B cell (primary cell): ENCODE data around the gene STK17A. TPM values are rescaled to one million over a fixed set of nuclear protein-coding genes. Genes with fewer than 3 reads are reported as not detected.

Experiments used
- ATAC-seq: fragments of 200-7000 bp; cut with Tn5 transposase; one replicate; pipeline ENCODE4 v1.10.0; 2021; ENCODE audit warnings: low read depth, mild to moderate bottlenecking, moderate number of reproducible peaks, moderate library complexity
- CTCF ChIA-PET: fragments of 350-600 bp; sonication (Branson Sonifier 250); formaldehyde crosslinking; loops from one replicate; lab custom pipeline; 2021; ENCODE audit warnings: antibody characterized with exemption, inconsistent platforms; lab: Charles Lee
- POLR2A ChIA-PET: fragments of 350-600 bp; sonication (Branson Sonifier 250); formaldehyde crosslinking; loops from one replicate; lab custom pipeline; 2021; ENCODE audit warnings: antibody characterized with exemption; lab: Charles Lee
- DNase-seq: peaks from one replicate; pipeline ENCODE4 v3.0.0; 2013
- H2AFZ ChIP-seq: 2 replicates; pipeline ENCODE4 v1.6.1; 2012; ENCODE audit warnings: mild to moderate bottlenecking, low read depth, low read length; ENCODE audit not compliant: insufficient read depth, poor library complexity, severe bottlenecking
- H3K27ac ChIP-seq, 2 donors: 1 replicate in 1 of 2; 2 replicates in 1 of 2; pipeline ENCODE4 v1.5.1; 2012 to 2013; ENCODE audit warnings: low read length in 2 of 2, mild to moderate bottlenecking in 2 of 2, moderate library complexity in 1 of 2
- H3K27me3 ChIP-seq, 4 experiments: fragments of 200-600 bp in 1 of 4; sonication (generic) in 1 of 4; replicated peaks in 1 of 4; 1 replicate in 2 of 4; 2 replicates in 2 of 4; pipeline versions ENCODE4 v1.6.1 to v1.7.0; 2013 to 2016; ENCODE audit warnings: low read length in 3 of 4, mild to moderate bottlenecking in 2 of 4, mixed read lengths in 1 of 4, moderate library complexity in 1 of 4; ENCODE audit not compliant: insufficient read depth in 4 of 4, control insufficient read depth in 3 of 4; ENCODE audit errors: control extremely low read depth in 1 of 4
- H3K36me3 ChIP-seq, 2 experiments: replicated peaks in 1 of 2; 1 replicate in 1 of 2; 2 replicates in 1 of 2; pipeline versions ENCODE4 v1.6.1 to v1.7.1; 2013; ENCODE audit warnings: low read length in 1 of 2; ENCODE audit not compliant: insufficient read depth in 2 of 2, control insufficient read depth in 1 of 2; ENCODE audit errors: control extremely low read depth in 1 of 2, extremely low read depth in 1 of 2
- H3K4me1 ChIP-seq, 2 donors: fragments of 200-600 bp in 1 of 2; sonication (generic) in 1 of 2; 1 replicate in 1 of 2; 2 replicates in 1 of 2; pipeline versions ENCODE4 v1.5.1 to v1.6.1; 2013 to 2017; ENCODE audit warnings: low read length in 2 of 2; ENCODE audit not compliant: control insufficient read depth in 2 of 2, insufficient read depth in 2 of 2
- H3K4me2 ChIP-seq: replicated peaks from 2 replicates; pipeline ENCODE3; 2012; ENCODE audit warnings: mild to moderate bottlenecking, low read depth, low read length; ENCODE audit not compliant: poor library complexity, severe bottlenecking
- H3K4me3 ChIP-seq, 5 experiments: fragments of 200-600 bp in 1 of 5; sonication (generic) in 1 of 5; 1 replicate in 3 of 5; 2 replicates in 2 of 5; pipeline versions ENCODE4 v1.5.1 to v1.7.0; 2011 to 2016; ENCODE audit warnings: low read length in 4 of 5, mild to moderate bottlenecking in 4 of 5, low read depth in 2 of 5, control low read depth in 1 of 5, moderate library complexity in 1 of 5; ENCODE audit not compliant: insufficient read depth in 1 of 5; ENCODE audit errors: control extremely low read depth in 1 of 5, extremely low read depth in 1 of 5
- H3K79me2 ChIP-seq: fragments of 200-600 bp; sonication (generic); one replicate; pipeline ENCODE4 v1.6.0; 2016; ENCODE audit warnings: low read length; ENCODE audit not compliant: control insufficient read depth, insufficient read depth
- H3K9ac ChIP-seq: fragments of 200-600 bp; sonication (generic); 2 replicates; pipeline ENCODE4 v1.6.1; 2017; ENCODE audit warnings: mild to moderate bottlenecking, low read length, moderate library complexity
- H3K9me3 ChIP-seq, 3 donors: one replicate each; pipeline versions ENCODE4 v1.6.1 to v1.7.1; 2013; ENCODE audit warnings: low read length in 2 of 3; ENCODE audit not compliant: control insufficient read depth in 2 of 3, insufficient read depth in 1 of 3; ENCODE audit errors: control extremely low read depth in 1 of 3
- H4K20me1 ChIP-seq: 2 replicates; pipeline ENCODE4 v1.6.0; 2012; ENCODE audit warnings: mild to moderate bottlenecking, low read length; ENCODE audit not compliant: insufficient read depth, control insufficient read depth, poor library complexity, severe bottlenecking
- H3K27ac Mint-ChIP-seq: one replicate; pipeline ENCODE4 v1.8.0; 2021; ENCODE audit warnings: mixed read lengths
- H3K27me3 Mint-ChIP-seq: one replicate; pipeline ENCODE4 v1.8.0; 2021; ENCODE audit warnings: mixed read lengths
- H3K4me1 Mint-ChIP-seq: one replicate; pipeline ENCODE4 v1.8.0; 2021; ENCODE audit warnings: mixed read lengths
- H3K4me3 Mint-ChIP-seq: one replicate; pipeline ENCODE4 v1.8.0; 2021; ENCODE audit warnings: mixed read lengths
- H3K9me3 Mint-ChIP-seq: one replicate; pipeline ENCODE4 v1.8.0; 2022; ENCODE audit warnings: mixed read lengths; ENCODE audit not compliant: insufficient read depth
- CTCF ChIP-seq: fragments of 200-600 bp; IDR thresholded peaks from one replicate; pipeline ENCODE4 v1.8.0; 2022; ENCODE audit warnings: antibody characterized with exemption, mild to moderate bottlenecking
- EZH2 ChIP-seq: IDR thresholded peaks from 2 replicates; pipeline ENCODE4 v1.6.1; 2012; ENCODE audit warnings: borderline replicate concordance, low read depth, mild to moderate bottlenecking, moderate library complexity, low read length; ENCODE audit not compliant: insufficient read depth, poor library complexity, severe bottlenecking
- WGBS: methylation state at CpG from one replicate; pipeline ENCODE4 v1.1.5; 2013; ENCODE audit warnings: missing lambda C conversion rate; ENCODE audit not compliant: insufficient coverage; 5-methylcytosine and 5-hydroxymethylcytosine counted together
- intact Hi-C: fragments of 100-400 bp; cut with micrococcal nuclease; formaldehyde crosslinking; loops from one replicate; pipeline ENCODE4 v1.10.0; 2022
- polyA plus RNA-seq: library from polyadenylated mRNA; depleted of rRNA; stranded (reverse); fragments of >200 nt; gene quantifications from 2 replicates; pipeline ENCODE4 v1.2.3, GENCODE V29; 2012
- total RNA-seq, 2 donors: library from RNA; stranded (reverse); fragments of 120-200 nt in 1 of 2; gene quantifications; 1 replicate in 1 of 2; 2 replicates in 1 of 2; pipeline versions ENCODE4 v1.2.3 to v1.2.4, GENCODE V29; 2013 to 2022

The STK17A gene
- total and polyA plus RNA-seq, 2 donors (not counting 1 experiment from before 2014, with no cell fraction given), result 72.8 to 111 TPM

DNA sequence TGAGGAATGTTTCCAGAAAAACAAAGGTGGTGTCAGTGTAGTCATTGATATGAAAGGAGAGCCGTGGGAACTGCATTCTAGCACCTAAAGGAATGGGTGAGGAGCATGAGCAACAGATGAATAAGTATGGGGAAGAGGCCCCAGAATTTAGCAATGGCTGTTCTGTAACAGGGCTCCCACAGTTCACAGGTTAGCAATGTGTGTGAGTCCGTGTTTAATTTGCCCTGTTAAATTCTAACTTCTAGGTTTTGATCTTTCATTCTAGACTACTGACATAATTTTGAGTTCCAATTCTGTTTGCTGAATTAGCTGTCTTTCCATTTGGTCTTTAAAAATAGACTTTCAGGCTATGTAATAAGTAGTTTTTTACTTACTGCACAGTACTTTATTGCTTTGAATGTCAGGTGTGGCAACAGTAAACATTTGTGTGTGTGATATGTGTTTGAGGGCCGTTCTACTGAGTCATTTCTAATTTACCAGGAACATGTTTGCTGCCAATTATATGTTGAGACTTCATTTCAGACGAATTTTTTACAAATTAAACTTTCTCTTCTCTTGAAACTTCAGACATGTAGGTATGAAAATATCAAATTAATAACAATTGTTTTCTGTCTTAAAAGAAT lies 8.8 kb downstream of the STK17A start:
- TF ChIP-seq CTCF (no peak), EZH2 (no peak)
- Histone ChIP-seq H3K36me3 (peaks cover 1 to 19% of the 10 kb centered on the region in 2 experiments), H3K9ac (no peak overlapping the region), H4K20me1 (peaks cover 70% of the 10 kb centered on the region), H3K4me3 (peak overlapping the region in 1 of 5 experiments; percentile 12), H3K79me2 (peaks cover 100% of the 10 kb centered on the region), H3K4me2 (peak overlapping the region; percentile 36), H3K27me3 (no peaks in the 10 kb centered on the region), H3K4me1 (peaks cover 70 to 87% of the 10 kb centered on the region in 2 donors), H2AFZ (no peak overlapping the region), H3K9me3 (no peaks in the 10 kb centered on the region), H3K27ac (peak overlapping the region; percentile 19 to 65)
- POLR2A ChIA-PET, result interaction anchor here (0.7 kb wide), 1 partner anchor 60 kb away, joined by 4 read pairs; no protein-coding TSS in a partner anchor
- CTCF ChIA-PET, result interaction anchor here (1.0 to 13.1 kb wide), 4 partner anchors 9 to 138 kb away, joined by 3 to 721 read pairs (median 12); partner anchors contain the start of genes COA1 and STK17A
- intact Hi-C loops, result no loop called here
- peak overlapping the region; percentile 75 for H3K27ac Mint-ChIP-seq
- no peaks in the 10 kb centered on the region for H3K27me3 Mint-ChIP-seq
- ATAC-seq, result no peak
- no peak for DNase-seq
- peak overlapping the region; percentile 72 for H3K4me3 Mint-ChIP-seq
- 67% methylated on average over 1 of the region's 4 CpGs for WGBS
- peaks cover 76% of the 10 kb centered on the region for H3K4me1 Mint-ChIP-seq
- H3K9me3 Mint-ChIP-seq, result no peaks in the 10 kb centered on the region

GRCh38 chr7:43592326-43592725 lies 9.4 kb downstream of the STK17A start:
- ATAC-seq (no peak), DNase-seq (no peak)
- H3K9ac ChIP-seq, result no peak overlapping the region
- peak overlapping the region; percentile 42 for H3K4me3 Mint-ChIP-seq
- no peaks in the 10 kb centered on the region for H3K9me3 Mint-ChIP-seq
- peaks cover 71% of the 10 kb centered on the region for H3K4me1 Mint-ChIP-seq
- H3K4me3 ChIP-seq, result no peak overlapping the region
- peak overlapping the region in 1 of 2 donors; percentile 65 for H3K27ac ChIP-seq
- H3K4me1 ChIP-seq, result peaks cover 66 to 84% of the 10 kb centered on the region in 2 donors
- ChIA-PET POLR2A (interaction anchor here (0.6 kb wide), 1 partner anchor 10 kb away, joined by 4 read pairs; the partner anchor contains the start of gene STK17A), CTCF (interaction anchor here (1.3 to 13.1 kb wide), 3 partner anchors 10 to 107 kb away, joined by 3 to 721 read pairs (median 21); partner anchors contain the start of gene STK17A)
- no peaks in the 10 kb centered on the region for H3K9me3 ChIP-seq
- no CpG with 5 or more reads among the region's 3 CpGs for WGBS
- peaks cover 77% of the 10 kb centered on the region for H4K20me1 ChIP-seq
- H3K27me3 Mint-ChIP-seq, result no peaks in the 10 kb centered on the region
- no peak for TF ChIP-seq CTCF
- no peak for TF ChIP-seq EZH2
- no peaks in the 10 kb centered on the region for H3K27me3 ChIP-seq
- H3K79me2 ChIP-seq, result peaks cover 100% of the 10 kb centered on the region
- H3K4me2 ChIP-seq, result peak overlapping the region; percentile 43
- no peak overlapping the region for H2AFZ ChIP-seq
- intact Hi-C loops, result no loop called here
- H3K27ac Mint-ChIP-seq, result peak overlapping the region; percentile 32
- peaks cover 4 to 26% of the 10 kb centered on the region in 2 experiments for H3K36me3 ChIP-seq
